GM23248 (cell line): ENCODE measurements around the gene PLPPR3.

Experiments used
- EZH2 ChIP-seq: fragments of 200-600 bp; sonication (generic); IDR thresholded peaks from 2 replicates; pipeline ENCODE4 v1.6.1; 2018; ENCODE audit warnings: antibody characterized with exemption, mild to moderate bottlenecking; ENCODE audit not compliant: insufficient read depth, poor library complexity, severe bottlenecking
- EZH2phosphoT487 ChIP-seq: fragments of 200-600 bp; sonication (generic); IDR thresholded peaks from 2 replicates; pipeline ENCODE4 v1.6.1; 2018; ENCODE audit warnings: antibody characterized with exemption, moderate library complexity, mild to moderate bottlenecking, low read depth; ENCODE audit not compliant: insufficient read depth

DNA sequence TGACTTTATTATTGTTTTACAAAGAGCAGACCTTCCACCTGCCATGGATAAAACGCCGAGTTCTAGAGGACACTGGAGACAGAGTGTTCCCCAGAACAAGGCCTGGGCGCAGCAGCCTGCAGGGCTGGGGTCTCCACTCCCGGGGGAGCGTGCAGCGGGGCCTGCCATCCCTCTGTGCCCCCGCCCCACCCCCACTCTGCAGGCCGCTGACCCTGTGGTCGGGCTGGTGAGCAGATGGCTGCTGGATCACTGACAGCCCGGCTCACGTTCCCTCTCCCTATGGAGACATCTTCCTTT, 33.1 kb downstream of the PLPPR3 start:
- TF ChIP-seq EZH2phosphoT487 (no peak), EZH2 (no peak)
